K562 (cell line): ENCODE measurements around the gene ZNF562. TPM values are rescaled to one million over a fixed set of nuclear protein-coding genes. Genes with fewer than 3 reads are reported as not detected.

ENCODE experiments used
- ATF1 ChIP-seq, 2 experiments: fragments of 450-650 bp in 1 of 2; IDR thresholded peaks; 2 replicates each; pipeline ENCODE4 v1.6.1; 2016; ENCODE audit warnings: missing compliant biosample characterization in 1 of 2, missing genetic modification characterization in 1 of 2
- ATF3 ChIP-seq, 2 experiments: fragments of 450-650 bp in 1 of 2; sonication (generic) in 1 of 2; formaldehyde crosslinking in 1 of 2; IDR thresholded peaks in 1 of 2; conservative IDR thresholded peaks in 1 of 2; 2 replicates each; pipeline versions ENCODE4 v1.6.1 to v1.8.1; 2016 to 2023; ENCODE audit warnings: mild to moderate bottlenecking in 2 of 2, moderate library complexity in 2 of 2, inconsistent platforms in 1 of 2, missing genetic modification reagents in 1 of 2
- DIDO1 ChIP-seq: fragments of 450-650 bp; IDR thresholded peaks from 2 replicates; pipeline ENCODE4 v1.6.1; 2016; ENCODE audit warnings: low read depth, missing biosample characterization, missing genetic modification characterization
- ETV1 ChIP-seq: fragments of 450-650 bp; conservative IDR thresholded peaks from 2 replicates; pipeline ENCODE4 v1.6.1; 2016; ENCODE audit warnings: missing genetic modification characterization, control low read depth, low read depth, missing compliant biosample characterization
- FIP1L1 ChIP-seq: fragments of 200-400 bp; formaldehyde crosslinking; IDR thresholded peaks from 2 replicates; pipeline ENCODE4 v1.6.1; 2018; ENCODE audit warnings: mild to moderate bottlenecking, low read depth, low read length; ENCODE audit not compliant: poor library complexity, severe bottlenecking
- GATAD2A ChIP-seq: fragments of 450-650 bp; IDR thresholded peaks from 2 replicates; pipeline ENCODE4 v1.6.1; 2017
- HNRNPK ChIP-seq: fragments of 200-400 bp; formaldehyde crosslinking; IDR thresholded peaks from one replicate; pipeline ENCODE4 v1.6.1; 2018; ENCODE audit warnings: mild to moderate bottlenecking, low read depth, low read length; ENCODE audit not compliant: poor library complexity, severe bottlenecking
- JUND ChIP-seq, 2 experiments: IDR thresholded peaks; 2 replicates in 1 of 2; 3 replicates in 1 of 2; pipeline ENCODE4 v1.6.1; 2011; ENCODE audit warnings: borderline replicate concordance in 2 of 2, low read depth in 2 of 2, low read length in 2 of 2, improper control_type of control experiment in 1 of 2, missing biosample characterization in 1 of 2, missing genetic modification characterization in 1 of 2, missing genetic modification reagents in 1 of 2
- KLF13 ChIP-seq: fragments of 450-650 bp; IDR thresholded peaks from 2 replicates; pipeline ENCODE4 v1.6.1; 2016; ENCODE audit warnings: missing genetic modification characterization, low read depth, mild to moderate bottlenecking, missing compliant biosample characterization, moderate library complexity, borderline replicate concordance
- LCOR ChIP-seq: sonication (generic); formaldehyde crosslinking; IDR thresholded peaks from 2 replicates; pipeline ENCODE4 v1.8.0; 2022; ENCODE audit warnings: mild to moderate bottlenecking, missing genetic modification reagents
- MAZ ChIP-seq, 2 experiments: fragments of 450-650 bp in 1 of 2; sonication (generic) in 1 of 2; formaldehyde crosslinking; IDR thresholded peaks in 1 of 2; conservative IDR thresholded peaks in 1 of 2; 2 replicates each; pipeline versions ENCODE4 v1.4.0 to v1.5.0; 2020; ENCODE audit warnings: mild to moderate bottlenecking in 1 of 2, missing genetic modification reagents in 1 of 2
- PHF20 ChIP-seq: fragments of 450-650 bp; IDR thresholded peaks from 2 replicates; pipeline ENCODE4 v1.6.1; 2018; ENCODE audit not compliant: partially characterized antibody
- RBM14 ChIP-seq: fragments of 200-400 bp; formaldehyde crosslinking; IDR thresholded peaks from 2 replicates; pipeline ENCODE4 v1.6.1; 2018; ENCODE audit warnings: low read depth, mild to moderate bottlenecking, low read length, moderate library complexity, borderline replicate concordance; ENCODE audit not compliant: insufficient read depth
- TEAD1 ChIP-seq, 2 experiments: fragments of 450-650 bp in 1 of 2; sonication (generic) in 1 of 2; formaldehyde crosslinking; IDR thresholded peaks; 2 replicates each; pipeline versions ENCODE4 v1.4.0 to v1.8.0; 2020 to 2022; ENCODE audit warnings: mild to moderate bottlenecking in 2 of 2, missing genetic modification reagents in 1 of 2
- ZBTB49 ChIP-seq: sonication (generic); formaldehyde crosslinking; IDR thresholded peaks from 2 replicates; pipeline ENCODE4 v1.8.0; 2022; ENCODE audit warnings: missing genetic modification reagents, mild to moderate bottlenecking, borderline replicate concordance
- ZNF764 ChIP-seq: fragments of 250-450 bp; sonication (Bioruptor Pico); IDR thresholded peaks from 2 replicates; pipeline ENCODE4 v1.4.0; 2020; ENCODE audit warnings: low read depth, mild to moderate bottlenecking, moderate library complexity
- ZNF79 ChIP-seq: fragments of 250-450 bp; sonication (Bioruptor Pico); IDR thresholded peaks from 2 replicates; pipeline ENCODE4 v1.4.0; 2020; ENCODE audit warnings: low read depth, mild to moderate bottlenecking, moderate library complexity
- polyA plus RNA-seq, 8 experiments: library from polyadenylated mRNA; depleted of rRNA in 4 of 8; stranded (reverse) in 5 of 8; unstranded in 3 of 8; fragments of >200 nt; fragmentation: Nextera tagmentation in 2 of 8; fragmentation: Illumina TruSeq in 1 of 8; extraction: Ambion mirVana in 2 of 8; extraction: Trizol in 1 of 8; gene quantifications; 2 replicates each; pipeline versions ENCODE4 v1.2.1 to v1.2.3, GENCODE V29; 2011 to 2014; ENCODE audit warnings: inconsistent platforms in 1 of 8, missing spikeins in 1 of 8
- total RNA-seq, 7 experiments: library from RNA; depleted of rRNA in 6 of 7; stranded (reverse); fragments of >200 nt in 6 of 7; fragmentation: Illumina TruSeq in 2 of 7; extraction: Trizol in 2 of 7; gene quantifications; 2 replicates each; pipeline versions ENCODE4 v1.2.1 to v1.2.3, GENCODE V29; 2011 to 2021; ENCODE audit warnings: low replicate concordance in 1 of 7
- TF ChIP-seq, protein P1 (sequence below): fragments of 450-650 bp; IDR thresholded peaks from 2 replicates; pipeline ENCODE4 v1.6.1; 2018; ENCODE audit not compliant: partially characterized antibody

ZNF562 gene
- total and polyA plus RNA-seq, 9 of the 15 experiments (the other 6 are each of a cell fraction or from before 2014, with no cell fraction given) = 11.8 to 46.9 (median 20.8) TPM

- TF ChIP-seq LCOR (peak; percentile 59; the same call in 1 of the 2 replicates), KLF13 (0 out of 2 replicates have a peak, but pooled peaks have one; percentile 33), FIP1L1 (peak; percentile 45), JUND (IDR thresholded peaks at IDR 0.05; ENCODE audit: borderline replicate concordance, low read depth, low read length) (peak; percentile 93), JUND (tag; IDR thresholded peaks at IDR 0.05; ENCODE audit: borderline replicate concordance, low read depth, low read length) (peak; percentile 90; the same call in 2 of the 3 replicates), TEAD1 (CRISPR knock-in tag; IDR thresholded peaks at IDR 0.05) (no peak; a peak in 1 of 4 replicates), ZNF79 (CRISPR knock-in tag) (no peak), HNRNPK (no peak), ATF3 (IDR thresholded peaks at IDR 0.05) (peak; percentile 94), ATF3 (CRISPR knock-in tag; conservative IDR thresholded peaks at IDR 0.05) (no peak), GATAD2A (no peak), MAZ (CRISPR knock-in tag; conservative IDR thresholded peaks at IDR 0.05 in 1 of 2, IDR thresholded peaks at IDR 0.05 in 1 of 2) (peak; percentile 71 to 82; a peak in 3 of 4 replicates), PHF20 (peak; percentile 79), DIDO1 (tag) (0 out of 2 replicates have a peak, but pooled peaks have one; percentile 39), ATF1 (CRISPR knock-in tag; IDR thresholded peaks at IDR 0.05) (peak; percentile 70), ATF1 (tag; IDR thresholded peaks at IDR 0.05) (peak; percentile 98), ETV1 (tag) (peak; percentile 92), RBM14 (no peak), ZNF764 (no peak), ZBTB49 (CRISPR knock-in tag) (0 out of 2 replicates have a peak, but pooled peaks have one; percentile 27)
- TF ChIP-seq, protein P1, sequence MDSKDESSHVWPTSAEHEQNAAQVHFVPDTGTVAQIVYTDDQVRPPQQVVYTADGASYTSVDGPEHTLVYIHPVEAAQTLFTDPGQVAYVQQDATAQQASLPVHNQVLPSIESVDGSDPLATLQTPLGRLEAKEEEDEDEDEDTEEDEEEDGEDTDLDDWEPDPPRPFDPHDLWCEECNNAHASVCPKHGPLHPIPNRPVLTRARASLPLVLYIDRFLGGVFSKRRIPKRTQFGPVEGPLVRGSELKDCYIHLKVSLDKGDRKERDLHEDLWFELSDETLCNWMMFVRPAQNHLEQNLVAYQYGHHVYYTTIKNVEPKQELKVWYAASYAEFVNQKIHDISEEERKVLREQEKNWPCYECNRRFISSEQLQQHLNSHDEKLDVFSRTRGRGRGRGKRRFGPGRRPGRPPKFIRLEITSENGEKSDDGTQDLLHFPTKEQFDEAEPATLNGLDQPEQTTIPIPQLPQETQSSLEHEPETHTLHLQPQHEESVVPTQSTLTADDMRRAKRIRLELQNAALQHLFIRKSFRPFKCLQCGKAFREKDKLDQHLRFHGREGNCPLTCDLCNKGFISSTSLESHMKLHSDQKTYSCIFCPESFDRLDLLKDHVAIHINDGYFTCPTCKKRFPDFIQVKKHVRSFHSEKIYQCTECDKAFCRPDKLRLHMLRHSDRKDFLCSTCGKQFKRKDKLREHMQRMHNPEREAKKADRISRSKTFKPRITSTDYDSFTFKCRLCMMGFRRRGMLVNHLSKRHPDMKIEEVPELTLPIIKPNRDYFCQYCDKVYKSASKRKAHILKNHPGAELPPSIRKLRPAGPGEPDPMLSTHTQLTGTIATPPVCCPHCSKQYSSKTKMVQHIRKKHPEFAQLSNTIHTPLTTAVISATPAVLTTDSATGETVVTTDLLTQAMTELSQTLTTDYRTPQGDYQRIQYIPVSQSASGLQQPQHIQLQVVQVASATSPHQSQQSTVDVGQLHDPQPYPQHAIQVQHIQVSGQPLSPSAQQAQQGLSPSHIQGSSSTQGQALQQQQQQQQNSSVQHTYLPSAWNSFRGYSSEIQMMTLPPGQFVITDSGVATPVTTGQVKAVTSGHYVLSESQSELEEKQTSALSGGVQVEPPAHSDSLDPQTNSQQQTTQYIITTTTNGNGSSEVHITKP = peak; percentile 59
Observed at GRCh38 chr19:9674663-9675357, at the start of gene ZNF562 (continued).
